ENCODE measurements around the gene AKAP8.
A peak's percentile ranks its signal among the peaks of the same experiment; 100 is the strongest.

AKAP8 gene

GRCh38 chr19:15419413-15420025, 39.9 kb upstream of the AKAP8 start:
- H3K79me1 ChIP-seq (replicated peaks; ENCODE audit: low read length, poor library complexity, severe bottlenecking), result peaks cover 19% of the 10 kb centered on the region
- no peaks in the 10 kb centered on the region for H3K27me3 ChIP-seq (ENCODE audit: control insufficient read depth in 1 of 2, insufficient read depth in 1 of 2, low read length in 2 of 2)
- no peak overlapping the region for H2AK5ac ChIP-seq (ENCODE audit: low read length, severe bottlenecking)
- H4K91ac ChIP-seq (ENCODE audit: low read length), result no peak overlapping the region
- H3K23ac ChIP-seq (ENCODE audit: low read length in 2 of 2), result no peak overlapping the region
- H4K8ac ChIP-seq (ENCODE audit: low read length), result no peak overlapping the region
- peak overlapping the region; percentile 92 for H3K9ac ChIP-seq (ENCODE audit: low read length)
- H3K14ac ChIP-seq (ENCODE audit: low read length in 2 of 2), result no peak overlapping the region
- peak overlapping the region in 1 of 2 experiments; percentile 91 for H3K4me3 ChIP-seq (ENCODE audit: insufficient read depth in 1 of 2, low read depth in 1 of 2, low read length in 2 of 2)
- H2AFZ ChIP-seq (ENCODE audit: low read depth, low read length), result no peak overlapping the region
- H2BK15ac ChIP-seq (ENCODE audit: low read depth, poor library complexity, severe bottlenecking), result no peak overlapping the region
- H2BK120ac ChIP-seq (ENCODE audit: low read depth, low read length), result no peak overlapping the region
- peak overlapping the region; percentile 62 for H3K4me2 ChIP-seq (ENCODE audit: low read length, poor library complexity, severe bottlenecking)
- H3K36me3 ChIP-seq (ENCODE audit: control insufficient read depth in 1 of 2, insufficient read depth in 2 of 2, low read depth in 1 of 2, low read length in 2 of 2), result peaks cover 48% of the 10 kb centered on the region in 2 experiments
- no peak for DNase-seq
- H3K4me1 ChIP-seq (ENCODE audit: control insufficient read depth, insufficient read depth, low read depth, low read length), result peaks cover 7% of the 10 kb centered on the region
- H3K4ac ChIP-seq (ENCODE audit: low read depth in 1 of 2, low read length in 2 of 2), result no peak overlapping the region
- H2BK5ac ChIP-seq (ENCODE audit: low read depth, low read length, poor library complexity, severe bottlenecking), result no peak overlapping the region
- H3K27ac ChIP-seq (ENCODE audit: low read length, poor library complexity, severe bottlenecking), result no peak overlapping the region
- H2BK12ac ChIP-seq (ENCODE audit: low read length in 2 of 2), result no peak overlapping the region
- H3K18ac ChIP-seq (ENCODE audit: low read depth in 1 of 2, low read length in 2 of 2), result no peak overlapping the region
- WGBS, result 62% methylated on average over 12 of the region's 16 CpGs
- peaks cover 8% of the 10 kb centered on the region for H3K9me3 ChIP-seq (ENCODE audit: control insufficient read depth, low read length)

- Histone ChIP-seq H3K27ac (ENCODE audit: low read length, poor library complexity, severe bottlenecking) (peak within 1 kb of the TSS; percentile 87), H3K4me2 (ENCODE audit: low read length, poor library complexity, severe bottlenecking) (peak within 1 kb of the TSS; percentile 69), H3K27me3 (ENCODE audit: control insufficient read depth in 1 of 2, insufficient read depth in 1 of 2, low read length in 2 of 2) (no peaks in the 10 kb centered on the region), H3K79me1 (replicated peaks; ENCODE audit: low read length, poor library complexity, severe bottlenecking) (peaks cover 12% of the 10 kb centered on the region), H3K36me3 (ENCODE audit: control insufficient read depth in 1 of 2, insufficient read depth in 2 of 2, low read depth in 1 of 2, low read length in 2 of 2) (peaks cover 41 to 45% of the 10 kb centered on the region in 2 experiments), H3K4me1 (ENCODE audit: control insufficient read depth, insufficient read depth, low read depth, low read length) (peaks cover 7% of the 10 kb centered on the region), H3K23ac (ENCODE audit: low read length in 2 of 2) (peak within 1 kb of the TSS; percentile 86 to 100), H3K9me3 (ENCODE audit: control insufficient read depth, low read length) (peaks cover 8% of the 10 kb centered on the region), H3K4ac (ENCODE audit: low read depth in 1 of 2, low read length in 2 of 2) (peak within 1 kb of the TSS; percentile 95 to 98), H2AK5ac (ENCODE audit: low read length, severe bottlenecking) (peak within 1 kb of the TSS; percentile 88), H2AFZ (ENCODE audit: low read depth, low read length) (peak within 1 kb of the TSS; percentile 7), H2BK12ac (ENCODE audit: low read length in 2 of 2) (peak within 1 kb of the TSS; percentile 3 to 11), H2BK120ac (ENCODE audit: low read depth, low read length) (peak within 1 kb of the TSS; percentile 68), H2BK15ac (ENCODE audit: low read depth, poor library complexity, severe bottlenecking) (peak within 1 kb of the TSS; percentile 74), H4K8ac (ENCODE audit: low read length) (peak within 1 kb of the TSS; percentile 98), H3K18ac (ENCODE audit: low read depth in 1 of 2, low read length in 2 of 2) (peak within 1 kb of the TSS; percentile 89 to 97), H3K9ac (ENCODE audit: low read length) (peak within 1 kb of the TSS; percentile 96), H2BK5ac (ENCODE audit: low read depth, low read length, poor library complexity, severe bottlenecking) (peak within 1 kb of the TSS; percentile 68), H3K4me3 (ENCODE audit: insufficient read depth in 1 of 2, low read depth in 1 of 2, low read length in 2 of 2) (peak within 1 kb of the TSS; percentile 78 to 91), H3K14ac (ENCODE audit: low read length in 2 of 2) (peak within 1 kb of the TSS in 1 of 2 experiments; percentile 37), H4K91ac (ENCODE audit: low read length) (peak within 1 kb of the TSS; percentile 95)
- 0% methylated on average over 51 of the region's 61 CpGs for whole genome bisulfite sequencing
- peak; percentile 100 for DNase-seq
These were observed 39.2 kb upstream of the AKAP8 start, which contains the start of gene AKAP8L for GRCh38 chr19:15418579-15419412. Gene AKAP8L, minus strand, starts transcription at chr19:15418988. Its CDS starts 65 bp downstream, at chr19:15418923.

DNA sequence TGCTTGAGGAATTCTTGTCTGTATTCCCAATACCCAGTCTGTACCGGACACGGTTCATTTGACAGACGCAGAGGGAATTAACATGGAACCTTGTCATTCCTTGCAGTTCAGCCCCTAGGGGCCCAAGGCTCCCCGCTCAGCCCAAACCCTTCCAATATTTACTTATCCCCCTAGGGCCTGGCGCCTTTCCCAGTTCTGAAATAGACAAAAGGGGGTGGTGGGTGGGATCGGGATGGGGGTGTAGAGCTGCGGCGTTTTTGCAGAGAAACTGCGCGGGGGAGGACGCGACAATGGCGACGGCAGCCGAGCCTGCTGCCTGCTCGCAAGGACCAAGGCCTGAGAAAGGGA, 38.6 kb upstream of the AKAP8 start:
- DNase-seq, result no peak
- 0% methylated on average over 15 of the region's 16 CpGs for WGBS
- Histone ChIP-seq H2AK5ac (ENCODE audit: low read length, severe bottlenecking) (peak overlapping the region; percentile 88), H3K14ac (ENCODE audit: low read length in 2 of 2) (peak overlapping the region in 1 of 2 experiments; percentile 37), H3K27me3 (ENCODE audit: control insufficient read depth in 1 of 2, insufficient read depth in 1 of 2, low read length in 2 of 2) (no peaks in the 10 kb centered on the region), H3K4me3 (ENCODE audit: insufficient read depth in 1 of 2, low read depth in 1 of 2, low read length in 2 of 2) (peak overlapping the region; percentile 78 to 91), H3K18ac (ENCODE audit: low read depth in 1 of 2, low read length in 2 of 2) (peak overlapping the region; percentile 89 to 97), H2BK15ac (ENCODE audit: low read depth, poor library complexity, severe bottlenecking) (peak overlapping the region; percentile 74), H3K4me1 (ENCODE audit: control insufficient read depth, insufficient read depth, low read depth, low read length) (peaks cover 10% of the 10 kb centered on the region), H3K4me2 (ENCODE audit: low read length, poor library complexity, severe bottlenecking) (peak overlapping the region; percentile 69), H4K91ac (ENCODE audit: low read length) (peak overlapping the region; percentile 95), H3K9ac (ENCODE audit: low read length) (peak overlapping the region; percentile 96), H3K36me3 (ENCODE audit: control insufficient read depth in 1 of 2, insufficient read depth in 2 of 2, low read depth in 1 of 2, low read length in 2 of 2) (peaks cover 36 to 40% of the 10 kb centered on the region in 2 experiments), H3K79me1 (replicated peaks; ENCODE audit: low read length, poor library complexity, severe bottlenecking) (peaks cover 8% of the 10 kb centered on the region), H4K8ac (ENCODE audit: low read length) (peak overlapping the region; percentile 98), H2BK12ac (ENCODE audit: low read length in 2 of 2) (peak overlapping the region in 1 of 2 experiments; percentile 3), H3K27ac (ENCODE audit: low read length, poor library complexity, severe bottlenecking) (peak overlapping the region; percentile 87), H3K4ac (ENCODE audit: low read depth in 1 of 2, low read length in 2 of 2) (peak overlapping the region; percentile 95 to 98), H2AFZ (ENCODE audit: low read depth, low read length) (peak overlapping the region; percentile 7), H2BK5ac (ENCODE audit: low read depth, low read length, poor library complexity, severe bottlenecking) (peak overlapping the region; percentile 68), H3K23ac (ENCODE audit: low read length in 2 of 2) (peak overlapping the region; percentile 86 to 100), H3K9me3 (ENCODE audit: control insufficient read depth, low read length) (peaks cover 5% of the 10 kb centered on the region), H2BK120ac (ENCODE audit: low read depth, low read length) (peak overlapping the region; percentile 68)

GRCh38 chr19:15417699-15418098, 38.1 kb upstream of the AKAP8 start:
- H3K36me3 ChIP-seq (ENCODE audit: control insufficient read depth in 1 of 2, insufficient read depth in 2 of 2, low read depth in 1 of 2, low read length in 2 of 2), result peaks cover 35% of the 10 kb centered on the region in 2 experiments
- H3K23ac ChIP-seq (ENCODE audit: low read length in 2 of 2), result peak overlapping the region in 1 of 2 experiments; percentile 38
- peak overlapping the region; percentile 69 for H3K4me2 ChIP-seq (ENCODE audit: low read length, poor library complexity, severe bottlenecking)
- no peak overlapping the region for H2BK120ac ChIP-seq (ENCODE audit: low read depth, low read length)
- H3K9me3 ChIP-seq (ENCODE audit: control insufficient read depth, low read length), result no peaks in the 10 kb centered on the region
- no peak overlapping the region for H4K8ac ChIP-seq (ENCODE audit: low read length)
- H3K4me1 ChIP-seq (ENCODE audit: control insufficient read depth, insufficient read depth, low read depth, low read length), result peaks cover 10% of the 10 kb centered on the region
- peak overlapping the region in 1 of 2 experiments; percentile 41 for H3K14ac ChIP-seq (ENCODE audit: low read length in 2 of 2)
- WGBS, result 23% methylated on average over 9 of the region's 9 CpGs
- H4K91ac ChIP-seq (ENCODE audit: low read length), result no peak overlapping the region
- H2BK5ac ChIP-seq (ENCODE audit: low read depth, low read length, poor library complexity, severe bottlenecking), result no peak overlapping the region
- H3K27me3 ChIP-seq (ENCODE audit: control insufficient read depth in 1 of 2, insufficient read depth in 1 of 2, low read length in 2 of 2), result no peaks in the 10 kb centered on the region
- peaks cover 3% of the 10 kb centered on the region for H3K79me1 ChIP-seq (replicated peaks; ENCODE audit: low read length, poor library complexity, severe bottlenecking)
- no peak overlapping the region for H2AFZ ChIP-seq (ENCODE audit: low read depth, low read length)
- peak overlapping the region; percentile 87 for H3K27ac ChIP-seq (ENCODE audit: low read length, poor library complexity, severe bottlenecking)
- no peak overlapping the region for H3K4ac ChIP-seq (ENCODE audit: low read depth in 1 of 2, low read length in 2 of 2)
- H2BK12ac ChIP-seq (ENCODE audit: low read length in 2 of 2), result no peak overlapping the region
- no peak overlapping the region for H2AK5ac ChIP-seq (ENCODE audit: low read length, severe bottlenecking)
- H3K18ac ChIP-seq (ENCODE audit: low read depth in 1 of 2, low read length in 2 of 2), result peak overlapping the region in 1 of 2 experiments; percentile 89
- H3K9ac ChIP-seq (ENCODE audit: low read length), result peak overlapping the region; percentile 96
- DNase-seq, result no peak
- H3K4me3 ChIP-seq (ENCODE audit: insufficient read depth in 1 of 2, low read depth in 1 of 2, low read length in 2 of 2), result peak overlapping the region; percentile 78 to 91
- H2BK15ac ChIP-seq (ENCODE audit: low read depth, poor library complexity, severe bottlenecking), result peak overlapping the region; percentile 0
